Right atrium auricular region (tissue), 2 donors: ENCODE measurements around the gene PPP1R14C. TPM values are rescaled to one million over a fixed set of nuclear protein-coding genes. Genes with fewer than 3 reads are reported as not detected.

ENCODE experiments used
- DNase-seq: peaks from one replicate; pipeline ENCODE4 v3.0.0-alpha.2; 2019; ENCODE audit warnings: low spot score
- H3K27ac ChIP-seq, 2 donors: fragments of 200-600 bp; sonication (generic); 1 replicate in 1 of 2; 2 replicates in 1 of 2; pipeline ENCODE4 v1.5.1; 2016 to 2019
- H3K27me3 ChIP-seq, 2 donors: fragments of 200-600 bp; sonication (generic); one replicate each; pipeline versions ENCODE4 v1.5.1 to v1.6.0; 2017 to 2019
- H3K36me3 ChIP-seq: fragments of 200-600 bp; sonication (generic); one replicate; pipeline ENCODE4 v1.5.1; 2016
- H3K4me1 ChIP-seq, 2 donors: fragments of 200-600 bp; sonication (generic); one replicate each; pipeline versions ENCODE4 v1.5.1 to v1.6.0; 2017 to 2019
- H3K4me3 ChIP-seq, 2 donors: fragments of 200-600 bp; sonication (generic); 1 replicate in 1 of 2; 2 replicates in 1 of 2; pipeline ENCODE4 v1.5.1; 2017 to 2019; ENCODE audit warnings: mild to moderate bottlenecking in 1 of 2, moderate library complexity in 1 of 2
- H3K9me3 ChIP-seq, 2 donors: fragments of 200-600 bp; sonication (generic); one replicate each; pipeline ENCODE4 v1.5.1; 2019
- total RNA-seq, 2 donors: library from RNA; depleted of rRNA; stranded (reverse); fragments of >200 nt; gene quantifications; one replicate each; pipeline ENCODE4 v1.1.0, GENCODE V29; 2016
- TF ChIP-seq, protein P1 (sequence below), 2 donors: fragments of 200-600 bp; sonication (generic); IDR thresholded peaks; one replicate each; pipeline ENCODE4 v1.5.1; 2019; ENCODE audit warnings: antibody characterized with exemption in 2 of 2

PPP1R14C gene
- total RNA-seq, 2 donors from 2014 or later = 85.4 to 130 TPM

DNA sequence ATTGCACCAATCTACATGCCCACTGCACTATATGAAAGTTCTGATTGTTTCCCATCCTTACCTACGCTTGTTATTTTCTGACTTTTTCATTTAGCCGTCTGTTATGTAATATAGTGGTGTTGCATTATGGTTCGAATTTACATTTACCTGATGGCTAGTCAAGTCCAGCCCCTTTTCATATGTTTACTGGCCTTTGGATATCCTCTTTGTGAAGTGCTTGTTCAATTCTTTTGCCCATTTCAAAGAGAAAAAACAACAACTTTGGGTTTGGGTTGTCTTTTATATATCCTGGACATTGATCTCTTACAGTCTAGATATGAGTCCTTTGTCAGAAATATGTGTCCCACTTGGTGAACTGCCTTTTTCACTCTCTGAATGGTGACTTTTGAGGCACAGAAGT lies 21.1 kb downstream of the PPP1R14C start:
- Histone ChIP-seq H3K4me3 (no peak overlapping the region), H3K9me3 (no peaks in the 10 kb centered on the region), H3K27ac (no peak overlapping the region), H3K27me3 (no peaks in the 10 kb centered on the region), H3K4me1 (peaks cover 0 to 15% of the 10 kb centered on the region in 2 donors), H3K36me3 (no peaks in the 10 kb centered on the region)
- DNase-seq = no peak
- TF ChIP-seq, protein P1, sequence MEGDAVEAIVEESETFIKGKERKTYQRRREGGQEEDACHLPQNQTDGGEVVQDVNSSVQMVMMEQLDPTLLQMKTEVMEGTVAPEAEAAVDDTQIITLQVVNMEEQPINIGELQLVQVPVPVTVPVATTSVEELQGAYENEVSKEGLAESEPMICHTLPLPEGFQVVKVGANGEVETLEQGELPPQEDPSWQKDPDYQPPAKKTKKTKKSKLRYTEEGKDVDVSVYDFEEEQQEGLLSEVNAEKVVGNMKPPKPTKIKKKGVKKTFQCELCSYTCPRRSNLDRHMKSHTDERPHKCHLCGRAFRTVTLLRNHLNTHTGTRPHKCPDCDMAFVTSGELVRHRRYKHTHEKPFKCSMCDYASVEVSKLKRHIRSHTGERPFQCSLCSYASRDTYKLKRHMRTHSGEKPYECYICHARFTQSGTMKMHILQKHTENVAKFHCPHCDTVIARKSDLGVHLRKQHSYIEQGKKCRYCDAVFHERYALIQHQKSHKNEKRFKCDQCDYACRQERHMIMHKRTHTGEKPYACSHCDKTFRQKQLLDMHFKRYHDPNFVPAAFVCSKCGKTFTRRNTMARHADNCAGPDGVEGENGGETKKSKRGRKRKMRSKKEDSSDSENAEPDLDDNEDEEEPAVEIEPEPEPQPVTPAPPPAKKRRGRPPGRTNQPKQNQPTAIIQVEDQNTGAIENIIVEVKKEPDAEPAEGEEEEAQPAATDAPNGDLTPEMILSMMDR (IDR thresholded peaks at IDR 0.05) = no peak

DNA sequence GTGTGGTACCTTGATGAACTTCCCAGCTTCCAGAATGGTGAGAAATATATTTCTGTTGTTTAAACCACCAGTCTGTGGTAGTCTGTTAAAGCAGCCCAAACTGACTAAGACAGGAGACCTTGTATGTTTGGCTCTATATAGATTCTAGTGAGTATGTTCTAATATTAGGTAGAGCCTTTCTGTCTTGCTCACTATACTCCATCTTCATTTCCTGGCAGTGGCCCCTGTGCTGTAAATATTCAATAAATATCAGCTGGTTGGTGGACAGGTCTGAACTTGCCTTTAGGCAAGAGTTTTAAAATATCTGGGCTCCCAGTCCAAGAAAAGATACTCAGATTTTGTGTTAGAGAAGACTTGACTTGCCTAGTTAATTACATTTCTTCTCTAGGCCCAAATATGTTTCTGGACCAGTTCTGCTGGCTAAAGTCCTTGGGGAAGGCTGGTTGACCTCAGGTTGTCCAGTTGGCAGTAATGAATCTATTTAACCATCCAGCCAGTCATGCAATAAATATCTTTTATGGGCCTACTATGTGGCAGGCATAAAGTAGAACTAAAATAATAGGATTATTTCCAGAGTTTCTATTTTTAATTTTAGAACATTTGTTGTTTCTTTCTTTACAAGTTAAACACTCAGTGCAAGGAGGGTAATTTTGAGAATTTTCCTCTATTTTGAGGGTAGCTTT lies 22.3 kb downstream of the PPP1R14C start:
- DNase-seq = no peak

DNA sequence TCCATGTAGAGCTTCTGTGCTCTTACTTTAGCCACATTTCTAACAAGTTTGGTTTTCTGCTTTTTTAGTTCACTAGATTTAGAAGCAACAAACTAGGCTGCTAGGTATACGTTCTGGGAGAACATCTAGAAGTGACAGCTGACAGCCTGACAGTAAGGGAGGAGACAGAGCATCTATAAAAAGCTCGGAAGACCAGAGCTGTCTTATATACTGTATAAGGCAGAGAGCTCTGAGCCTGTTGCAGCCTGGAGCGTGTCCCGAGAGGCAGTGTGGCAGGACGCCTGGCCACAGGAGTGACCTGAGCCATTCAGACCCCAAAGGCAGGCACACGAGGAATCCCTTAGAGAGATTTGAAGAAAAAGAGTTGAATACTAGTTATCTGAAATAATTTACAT lies 24.6 kb downstream of the PPP1R14C start:
- Histone ChIP-seq H3K4me1 (peaks cover 0 to 21% of the 10 kb centered on the region in 2 donors), H3K4me3 (no peak overlapping the region), H3K9me3 (no peaks in the 10 kb centered on the region), H3K36me3 (no peaks in the 10 kb centered on the region), H3K27me3 (no peaks in the 10 kb centered on the region), H3K27ac (peak overlapping the region; percentile 77 to 89)
- no peak for DNase-seq
- TF ChIP-seq, protein P1 (IDR thresholded peaks at IDR 0.05) = no peak

More for the DNA sequence above, 22.3 kb downstream of the PPP1R14C start:
- H3K27me3 ChIP-seq = no peaks in the 10 kb centered on the region
- peaks cover 0 to 15% of the 10 kb centered on the region in 2 donors for H3K4me1 ChIP-seq
- TF ChIP-seq, protein P1 (IDR thresholded peaks at IDR 0.05) = no peak
- peak overlapping the region; percentile 77 to 89 for H3K27ac ChIP-seq
- H3K36me3 ChIP-seq = no peaks in the 10 kb centered on the region
- H3K4me3 ChIP-seq = no peak overlapping the region
- no peaks in the 10 kb centered on the region for H3K9me3 ChIP-seq

DNA sequence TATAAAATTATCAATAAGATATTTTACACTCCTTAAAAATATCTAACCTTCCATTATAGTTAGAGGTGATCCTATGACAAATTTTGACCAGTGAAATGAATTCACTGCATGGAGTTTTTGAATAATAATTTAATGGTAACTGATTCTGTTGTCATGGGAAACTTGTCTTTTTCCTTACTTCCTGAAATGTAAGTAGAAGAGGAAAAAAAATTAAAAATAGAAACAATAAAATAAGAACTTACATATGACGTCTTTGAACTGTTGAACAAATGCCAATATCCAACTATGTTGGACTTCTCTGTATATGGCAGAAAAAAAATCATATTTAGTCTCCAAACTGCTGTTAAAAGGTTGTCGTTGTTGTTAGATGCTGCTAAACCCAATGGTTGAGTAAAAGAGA lies 26.3 kb downstream of the PPP1R14C start:
- H3K36me3 ChIP-seq = no peaks in the 10 kb centered on the region
- H3K27ac ChIP-seq = peak overlapping the region in 1 of 2 donors; percentile 62
- no peaks in the 10 kb centered on the region for H3K27me3 ChIP-seq
- peaks cover 0 to 21% of the 10 kb centered on the region in 2 donors for H3K4me1 ChIP-seq
- no peak overlapping the region for H3K4me3 ChIP-seq
- DNase-seq = no peak
- TF ChIP-seq, protein P1 (IDR thresholded peaks at IDR 0.05) = no peak
- no peaks in the 10 kb centered on the region for H3K9me3 ChIP-seq

DNA sequence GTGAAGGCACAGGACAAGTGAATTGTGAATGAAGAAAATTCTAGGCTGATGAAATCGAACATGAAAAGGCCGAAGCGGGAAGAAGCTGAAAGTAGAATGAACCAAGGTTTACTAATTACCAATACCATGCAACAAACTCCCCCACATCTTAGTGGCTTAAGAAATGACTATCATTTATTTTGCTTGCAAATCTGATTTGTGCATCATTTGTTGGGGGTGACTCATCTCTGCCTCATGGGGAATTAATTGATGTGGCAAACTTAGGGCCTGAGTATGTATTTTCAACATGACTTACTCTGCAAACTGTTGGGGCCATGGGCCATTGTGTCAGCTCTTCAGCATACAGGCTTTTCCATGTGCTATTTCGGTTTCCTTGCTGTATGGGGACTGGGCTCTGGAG lies 26.8 kb downstream of the PPP1R14C start:
- Histone ChIP-seq H3K27me3 (no peaks in the 10 kb centered on the region), H3K4me3 (no peak overlapping the region), H3K9me3 (no peaks in the 10 kb centered on the region), H3K4me1 (peaks cover 0 to 21% of the 10 kb centered on the region in 2 donors), H3K27ac (peak overlapping the region in 1 of 2 donors; percentile 62), H3K36me3 (no peaks in the 10 kb centered on the region)
- no peak for DNase-seq
- TF ChIP-seq, protein P1 (IDR thresholded peaks at IDR 0.05) = no peak

DNA sequence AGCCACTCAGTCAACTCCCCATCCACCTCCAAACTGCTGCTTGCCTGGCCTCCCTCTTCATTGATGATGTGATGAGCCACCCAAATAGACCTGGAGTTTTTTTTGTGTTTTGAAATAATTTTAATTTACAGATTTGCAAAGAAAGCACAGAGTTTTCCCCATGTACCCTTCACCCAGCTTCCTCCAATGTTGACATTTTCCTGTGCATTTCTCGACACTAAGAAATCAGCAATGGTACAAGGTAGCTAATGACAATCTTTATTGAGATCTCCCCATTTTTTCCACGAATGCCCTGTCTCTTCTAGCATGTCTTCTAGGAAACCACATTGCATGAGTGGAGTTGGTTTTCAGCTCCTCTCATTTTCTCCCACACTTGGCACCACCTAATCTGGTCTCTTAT lies 30.1 kb downstream of the PPP1R14C start:
- Histone ChIP-seq H3K4me1 (peaks cover 0 to 19% of the 10 kb centered on the region in 2 donors), H3K9me3 (no peaks in the 10 kb centered on the region), H3K27me3 (no peaks in the 10 kb centered on the region), H3K27ac (peak overlapping the region in 1 of 2 donors; percentile 44), H3K4me3 (no peak overlapping the region), H3K36me3 (no peaks in the 10 kb centered on the region)
- DNase-seq = no peak
- TF ChIP-seq, protein P1 (IDR thresholded peaks at IDR 0.05) = no peak
